Activated naive CD4-positive, alpha-beta T cell treated with anti-CD3 and anti-CD28 coated beads for 36 hours (primary cell): Measurements from ENCODE around the gene PHLDB2. TPM values are rescaled to one million over a fixed set of nuclear protein-coding genes. Genes with fewer than 3 reads are reported as not detected.

Experiments
- CTCF ChIA-PET: fragments of 350-600 bp; sonication (Branson Sonifier 250); formaldehyde crosslinking; loops from one replicate; lab custom pipeline; 2021; ENCODE audit warnings: antibody characterized with exemption; lab: Charles Lee
- DNase-seq: peaks from one replicate; pipeline ENCODE4 v3.0.0-alpha.2; 2020
- H3K27ac Mint-ChIP-seq: one replicate; pipeline ENCODE4 v1.8.0; 2021; ENCODE audit warnings: mild to moderate bottlenecking, mixed read lengths
- H3K27me3 Mint-ChIP-seq: one replicate; pipeline ENCODE4 v1.8.0; 2021; ENCODE audit warnings: low read depth, mixed read lengths
- H3K36me3 Mint-ChIP-seq: one replicate; pipeline ENCODE4 v1.8.0; 2021; ENCODE audit warnings: low read depth, mixed read lengths
- H3K4me1 Mint-ChIP-seq: one replicate; pipeline ENCODE4 v1.8.0; 2021; ENCODE audit warnings: low read depth, mixed read lengths
- H3K4me3 Mint-ChIP-seq: one replicate; pipeline ENCODE4 v1.8.0; 2021; ENCODE audit warnings: mild to moderate bottlenecking, moderate library complexity, mixed read lengths
- H3K9me3 Mint-ChIP-seq: one replicate; pipeline ENCODE4 v1.8.0; 2021; ENCODE audit warnings: mixed read lengths
- intact Hi-C: fragments of 100-400 bp; cut with micrococcal nuclease; formaldehyde crosslinking; loops from one replicate; pipeline ENCODE4 v1.15.1; 2023
- total RNA-seq, 2 experiments: library from RNA; stranded (reverse); gene quantifications; one replicate each; pipeline ENCODE4 v1.2.3, GENCODE V29; 2021

The PHLDB2 gene
- total RNA-seq, 2 experiments from 2014 or later, result 1.1 TPM

DNA sequence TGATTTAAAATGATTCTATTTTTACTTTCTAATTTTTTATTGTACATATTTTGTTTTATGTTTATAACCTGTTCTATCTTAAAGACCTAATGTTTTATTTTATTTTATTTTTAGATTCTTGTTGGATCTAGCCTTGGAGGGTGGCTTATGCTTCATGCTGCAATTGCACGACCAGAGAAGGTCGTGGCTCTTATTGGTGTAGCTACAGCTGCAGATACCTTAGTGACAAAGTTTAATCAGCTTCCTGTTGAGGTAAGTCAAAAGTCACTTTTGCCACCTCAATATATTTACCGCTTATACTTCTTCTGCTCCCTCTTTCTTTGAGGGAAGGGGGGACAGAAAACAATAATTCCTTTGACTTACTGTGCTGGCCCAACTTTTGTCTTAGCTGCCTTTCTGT, 127.7 kb downstream of the PHLDB2 start:
- Mint-ChIP-seq H3K4me1 (peaks cover 47% of the 10 kb centered on the region), H3K36me3 (peaks cover 34% of the 10 kb centered on the region), H3K27me3 (no peaks in the 10 kb centered on the region), H3K9me3 (no peaks in the 10 kb centered on the region), H3K4me3 (no peak overlapping the region), H3K27ac (peak overlapping the region; percentile 6)
- intact Hi-C loops, result loop anchor here (10.0 kb wide), 1 partner anchor 318 kb away; no protein-coding TSS in a partner anchor
- CTCF ChIA-PET, result interaction anchor here (0.6 to 20.8 kb wide), 6 partner anchors 9 to 151 kb away, joined by 3 to 454 read pairs (median 4); no protein-coding TSS in a partner anchor
- no peak for DNase-seq

DNA sequence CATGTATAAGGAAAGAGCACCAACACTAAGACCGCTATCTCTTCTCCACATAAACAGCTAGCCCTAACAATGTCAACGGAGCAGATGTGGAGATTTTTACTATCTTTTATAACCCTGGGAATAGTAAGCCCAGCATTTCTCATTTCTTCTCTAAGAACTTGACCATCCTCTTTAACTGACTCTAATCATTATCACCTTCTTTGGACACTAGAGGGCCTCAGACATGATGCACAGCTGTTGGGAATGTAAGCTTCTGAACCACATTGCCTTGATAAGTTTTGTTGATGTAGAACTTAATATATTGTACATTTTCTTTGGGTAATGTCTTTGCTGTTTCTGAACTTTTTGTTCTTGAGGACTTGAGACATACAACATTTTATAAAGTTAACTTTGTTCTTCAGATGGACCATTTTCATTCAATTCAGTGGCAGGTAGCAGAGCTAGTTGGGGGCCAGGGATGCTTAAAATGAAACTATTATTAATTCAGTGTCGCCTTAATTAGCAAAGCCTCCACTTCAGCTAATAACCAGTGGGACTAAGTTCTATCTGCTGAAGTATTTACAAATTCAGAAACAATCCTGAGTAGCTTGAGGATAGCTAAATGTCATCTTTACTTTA, 130.1 kb downstream of the PHLDB2 start:
- H3K4me3 Mint-ChIP-seq, result no peak overlapping the region

DNA sequence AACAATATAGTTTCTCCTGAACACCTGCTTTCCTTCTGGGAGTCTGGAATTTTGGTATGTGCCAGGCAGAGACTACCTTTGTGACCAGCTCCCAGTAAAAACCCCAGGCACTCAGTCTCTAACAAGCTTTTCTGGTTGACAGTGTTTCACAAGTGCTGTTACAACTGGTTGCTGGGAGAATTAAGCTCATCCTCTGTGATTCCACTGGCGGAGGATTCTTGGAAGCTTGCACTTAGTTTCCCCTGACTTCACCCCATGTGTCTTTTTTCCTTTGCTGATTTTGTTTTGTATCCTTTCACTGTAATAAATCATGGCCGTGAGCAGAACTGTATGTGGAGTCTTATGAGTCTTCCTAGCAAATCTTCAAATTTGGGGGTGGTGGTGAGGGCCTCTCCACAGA, 134.0 kb downstream of the PHLDB2 start:
- H3K9me3 Mint-ChIP-seq, result no peaks in the 10 kb centered on the region
- CTCF ChIA-PET, result interaction anchor here (1.0 to 20.8 kb wide), 3 partner anchors 9 to 324 kb away, joined by 3 to 454 read pairs (median 96); partner anchors contain the start of gene TAGLN3
- H3K36me3 Mint-ChIP-seq, result peaks cover 15% of the 10 kb centered on the region
- no peak overlapping the region for H3K27ac Mint-ChIP-seq
- H3K4me1 Mint-ChIP-seq, result peaks cover 6% of the 10 kb centered on the region
- H3K4me3 Mint-ChIP-seq, result no peak overlapping the region
- DNase-seq, result no peak
- H3K27me3 Mint-ChIP-seq, result no peaks in the 10 kb centered on the region
- intact Hi-C loops, result no loop called here

More for the DNA sequence above, 130.1 kb downstream of the PHLDB2 start:
- Mint-ChIP-seq H3K27me3 (no peaks in the 10 kb centered on the region), H3K36me3 (peaks cover 34% of the 10 kb centered on the region), H3K4me1 (peaks cover 27% of the 10 kb centered on the region), H3K27ac (no peak overlapping the region), H3K9me3 (no peaks in the 10 kb centered on the region)
- intact Hi-C loops, result loop anchor here (1.0 to 10.0 kb wide), 4 partner anchors 13 to 316 kb away; no protein-coding TSS in a partner anchor
- no peak for DNase-seq
- CTCF ChIA-PET, result interaction anchor here (0.7 to 20.8 kb wide), 17 partner anchors 10 to 320 kb away, joined by 3 to 454 read pairs (median 6); partner anchors contain the start of genes ABHD10 and TAGLN3

- peaks cover 45% of the 10 kb centered on the region for H3K4me1 Mint-ChIP-seq
- CTCF ChIA-PET, result interaction anchor here (0.6 to 20.8 kb wide), 7 partner anchors 8 to 646 kb away, joined by 3 to 454 read pairs (median 4); no protein-coding TSS in a partner anchor
- peak within 1 kb of the TSS; percentile 64 for H3K4me3 Mint-ChIP-seq
- no peaks in the 10 kb centered on the region for H3K27me3 Mint-ChIP-seq
- no peak within 1 kb of the TSS for H3K27ac Mint-ChIP-seq
- DNase-seq, result peak; percentile 20
- H3K36me3 Mint-ChIP-seq, result no peaks in the 10 kb centered on the region
- H3K9me3 Mint-ChIP-seq, result no peaks in the 10 kb centered on the region
- intact Hi-C loops, result no loop called here
Measured at GRCh38 chr3:111998636-111999483, 139.8 kb downstream of the PHLDB2 start, which contains the start of gene TAGLN3. Gene TAGLN3 (plus strand): TSS chr3:111998922. CDS start chr3:111999423, 501 bp downstream.

DNA sequence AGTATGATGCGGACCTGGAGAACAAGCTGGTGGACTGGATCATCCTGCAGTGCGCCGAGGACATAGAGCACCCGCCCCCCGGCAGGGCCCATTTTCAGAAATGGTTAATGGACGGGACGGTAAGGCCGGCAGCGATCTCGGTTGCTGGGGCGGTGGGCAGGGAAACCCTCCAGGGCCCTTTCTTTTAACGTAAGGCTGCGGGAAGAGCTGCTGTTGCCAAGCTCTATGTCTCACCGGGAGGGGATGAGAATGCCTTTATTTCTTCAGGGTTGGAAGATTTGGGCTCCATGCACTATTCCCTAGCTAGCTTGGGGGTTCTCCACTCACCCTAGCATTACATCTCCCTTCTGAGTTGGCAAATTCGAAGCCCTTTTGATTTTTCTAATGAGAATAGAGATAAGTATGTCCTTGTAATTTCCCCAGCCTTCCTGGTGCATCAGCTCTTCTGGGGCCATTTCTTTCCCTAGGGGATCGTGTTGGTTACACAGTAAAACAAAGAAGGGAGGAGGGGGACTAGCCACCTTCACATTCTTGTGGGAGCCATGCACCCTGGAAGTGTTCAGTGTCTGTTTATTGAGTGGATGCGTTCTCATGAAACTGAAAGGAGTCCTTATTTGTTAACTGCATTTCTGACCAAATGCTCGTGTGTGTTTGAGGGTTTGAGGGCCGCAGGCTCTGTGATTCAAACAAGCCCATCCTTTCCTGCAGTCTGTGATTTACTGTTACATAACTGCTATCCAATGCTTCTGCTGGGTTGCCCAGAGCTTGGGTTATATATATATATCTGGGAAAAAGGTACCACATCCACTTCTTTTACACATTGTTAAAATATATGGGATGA, 140.6 kb downstream of the PHLDB2 start:
- Mint-ChIP-seq H3K27me3 (no peaks in the 10 kb centered on the region), H3K4me3 (peak overlapping the region; percentile 64), H3K36me3 (no peaks in the 10 kb centered on the region), H3K27ac (no peak overlapping the region), H3K9me3 (no peaks in the 10 kb centered on the region), H3K4me1 (peaks cover 54% of the 10 kb centered on the region)
- DNase-seq, result no peak
- CTCF ChIA-PET, result interaction anchor here (0.6 to 20.8 kb wide), 6 partner anchors 9 to 645 kb away, joined by 3 to 454 read pairs (median 5); no protein-coding TSS in a partner anchor
- intact Hi-C loops, result no loop called here

- intact Hi-C loops, result no loop called here
- H3K27ac Mint-ChIP-seq, result no peak overlapping the region
- H3K4me3 Mint-ChIP-seq, result no peak overlapping the region
- H3K27me3 Mint-ChIP-seq, result no peaks in the 10 kb centered on the region
- H3K9me3 Mint-ChIP-seq, result no peaks in the 10 kb centered on the region
- CTCF ChIA-PET, result interaction anchor here (2.2 to 20.8 kb wide), 3 partner anchors 10 to 43 kb away, joined by 6 to 454 read pairs (median 96); no protein-coding TSS in a partner anchor
- DNase-seq, result no peak
- H3K4me1 Mint-ChIP-seq, result peaks cover 60% of the 10 kb centered on the region
- H3K36me3 Mint-ChIP-seq, result no peaks in the 10 kb centered on the region
Measured at GRCh38 chr3:112000367-112000771, 141.3 kb downstream of the PHLDB2 start.

DNA sequence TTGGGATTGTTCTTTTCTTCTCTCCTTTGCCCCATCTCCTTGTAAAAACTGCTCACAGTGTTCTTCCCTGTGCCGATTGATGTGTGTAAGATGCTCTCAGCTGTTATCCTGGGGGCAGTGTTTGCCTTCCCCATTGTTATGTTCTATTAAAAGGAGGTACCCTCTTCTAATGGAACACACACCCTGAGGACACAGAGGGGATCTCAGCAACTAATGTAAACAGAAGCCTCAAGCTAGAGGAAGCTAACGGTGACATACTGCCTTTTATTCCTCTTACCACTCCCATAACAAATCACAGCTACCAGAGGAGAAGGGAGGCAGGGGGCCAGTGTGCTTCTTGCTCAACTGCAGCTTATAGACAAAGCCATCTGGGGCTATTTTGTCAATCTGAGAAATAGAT, 141.9 kb downstream of the PHLDB2 start:
- no peak overlapping the region for H3K27ac Mint-ChIP-seq
- peaks cover 61% of the 10 kb centered on the region for H3K4me1 Mint-ChIP-seq
- intact Hi-C loops, result no loop called here

GRCh38 chr3:112001526-112001925, 142.5 kb downstream of the PHLDB2 start:
- intact Hi-C loops, result no loop called here
- Mint-ChIP-seq H3K27ac (peak overlapping the region; percentile 9), H3K27me3 (no peaks in the 10 kb centered on the region), H3K9me3 (no peaks in the 10 kb centered on the region), H3K4me3 (no peak overlapping the region), H3K4me1 (peaks cover 61% of the 10 kb centered on the region), H3K36me3 (no peaks in the 10 kb centered on the region)
- peak; percentile 31 for DNase-seq
- CTCF ChIA-PET, result interaction anchor here (0.6 to 20.8 kb wide), 6 partner anchors 11 to 506 kb away, joined by 3 to 454 read pairs (median 3); no protein-coding TSS in a partner anchor

More for the DNA sequence above, 141.9 kb downstream of the PHLDB2 start:
- Mint-ChIP-seq H3K9me3 (no peaks in the 10 kb centered on the region), H3K27me3 (no peaks in the 10 kb centered on the region), H3K36me3 (no peaks in the 10 kb centered on the region), H3K4me3 (no peak overlapping the region)
- DNase-seq, result no peak
- CTCF ChIA-PET, result interaction anchor here (0.8 to 20.8 kb wide), 4 partner anchors 11 to 90 kb away, joined by 3 to 454 read pairs (median 50); no protein-coding TSS in a partner anchor

- DNase-seq, result peak; percentile 83
- peak overlapping the region; percentile 49 for H3K4me3 Mint-ChIP-seq
Measured at GRCh38 chr3:112002096-112002971, 143.3 kb downstream of the PHLDB2 start.

DNA sequence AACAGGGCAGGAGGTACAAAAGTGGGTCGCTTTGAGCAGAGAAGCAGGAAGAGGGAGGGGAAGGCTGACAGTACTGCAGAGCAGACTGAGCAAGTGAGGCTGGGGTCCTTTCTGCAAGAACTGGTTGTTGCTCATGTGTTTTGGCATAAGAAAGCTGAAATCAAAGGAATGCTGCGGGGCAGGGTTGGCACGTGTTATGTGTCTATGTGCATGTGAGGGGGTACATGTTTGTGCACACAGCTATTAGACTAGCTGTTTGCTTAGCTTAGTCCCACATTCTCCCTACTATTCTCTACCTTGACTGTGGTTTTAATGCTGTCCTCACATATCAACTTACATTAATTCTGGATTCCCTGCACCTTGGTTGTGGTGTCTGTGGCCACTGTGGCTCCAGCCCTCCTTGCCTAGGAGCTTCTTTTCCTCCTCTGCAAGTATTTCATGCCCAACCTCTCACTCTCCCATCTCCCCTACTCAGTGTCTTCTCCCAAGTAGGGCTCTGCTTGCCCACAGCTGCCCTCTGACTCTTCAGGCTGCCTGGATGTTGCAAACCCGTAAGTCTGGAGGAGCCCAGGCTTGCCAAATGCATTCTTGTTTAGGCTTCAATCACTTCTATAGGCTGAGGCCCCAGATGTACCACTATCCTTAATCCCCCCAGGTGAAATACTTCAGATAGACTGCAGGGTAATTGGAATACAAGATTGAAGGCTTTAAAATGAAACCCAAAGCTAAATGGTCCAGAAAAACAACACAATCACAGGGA, 144.4 kb downstream of the PHLDB2 start:
- DNase-seq, result no peak
- intact Hi-C loops, result no loop called here
- CTCF ChIA-PET, result interaction anchor here (0.6 to 20.8 kb wide), 6 partner anchors 9 to 53 kb away, joined by 3 to 454 read pairs (median 5); partner anchors contain the start of gene ABHD10
- no peak overlapping the region for H3K4me3 Mint-ChIP-seq
- H3K27me3 Mint-ChIP-seq, result no peaks in the 10 kb centered on the region
- H3K36me3 Mint-ChIP-seq, result no peaks in the 10 kb centered on the region
- no peaks in the 10 kb centered on the region for H3K9me3 Mint-ChIP-seq
- peak overlapping the region; percentile 81 for H3K27ac Mint-ChIP-seq
- peaks cover 59% of the 10 kb centered on the region for H3K4me1 Mint-ChIP-seq

More at GRCh38 chr3:112002096-112002971, 143.3 kb downstream of the PHLDB2 start:
- intact Hi-C loops, result loop anchor here (1.0 kb wide), 6 partner anchors 11 to 334 kb away; no protein-coding TSS in a partner anchor
- Mint-ChIP-seq H3K27ac (peak overlapping the region; percentile 81), H3K4me1 (peaks cover 61% of the 10 kb centered on the region), H3K27me3 (no peaks in the 10 kb centered on the region), H3K9me3 (no peaks in the 10 kb centered on the region), H3K36me3 (no peaks in the 10 kb centered on the region)
- CTCF ChIA-PET, result interaction anchor here (0.6 to 20.8 kb wide), 7 partner anchors 8 to 506 kb away, joined by 3 to 454 read pairs (median 5); partner anchors contain the start of gene ABHD10
